Activated gamma-delta T cell (primary cell): ENCODE results near the gene CDK18.

Source experiments
- DNase-seq: peaks from one replicate; lab custom pipeline; 2025; lab: John Stamatoyannopoulos, UW

Gene CDK18

GRCh38 chr1:205537386-205538018, 33.0 kb downstream of the CDK18 start:
- DNase-seq, result no peak

- DNase-seq, result no peak
Observed at GRCh38 chr1:205538235-205538840, 33.9 kb downstream of the CDK18 start.

GRCh38 chr1:205541161-205541886, 36.9 kb downstream of the CDK18 start:
- DNase-seq, result no peak

- no peak for DNase-seq
Observed at GRCh38 chr1:205542367-205542766, 37.9 kb downstream of the CDK18 start.

GRCh38 chr1:205543351-205544301, 39.2 kb downstream of the CDK18 start:
- DNase-seq, result no peak

GRCh38 chr1:205545001-205545919, 40.8 kb downstream of the CDK18 start:
- no peak for DNase-seq

GRCh38 chr1:205545991-205546390, 41.5 kb downstream of the CDK18 start:
- DNase-seq, result no peak

- no peak for DNase-seq
Observed at GRCh38 chr1:205546541-205546940, 42.1 kb downstream of the CDK18 start.

GRCh38 chr1:205547936-205548827, 43.7 kb downstream of the CDK18 start:
- DNase-seq, result no peak

- no peak for DNase-seq
Observed at GRCh38 chr1:205554026-205554811, 49.8 kb downstream of the CDK18 start.

GRCh38 chr1:205561501-205562203, 57.2 kb downstream of the CDK18 start:
- no peak for DNase-seq

- DNase-seq, result no peak
Observed at GRCh38 chr1:205563927-205564441, 59.5 kb downstream of the CDK18 start.

GRCh38 chr1:205565799-205566198, 61.3 kb downstream of the CDK18 start:
- no peak for DNase-seq

- no peak for DNase-seq
Observed at GRCh38 chr1:205567716-205568115, 63.2 kb downstream of the CDK18 start.

GRCh38 chr1:205568135-205568468, 63.6 kb downstream of the CDK18 start:
- DNase-seq, result no peak

GRCh38 chr1:205568469-205569361, 64.2 kb downstream of the CDK18 start:
- DNase-seq, result peak; percentile 12

- DNase-seq, result no peak
Observed at GRCh38 chr1:205569411-205570172, 65.1 kb downstream of the CDK18 start.
